HG03159 (cell line): ENCODE data around the gene ADSS1.

Experiments used
- ATAC-seq: cut with Tn5 transposase; IDR thresholded peaks from one replicate; pipeline ENCODE4 v1.9.1; 2021; ENCODE audit warnings: mild to moderate bottlenecking, moderate library complexity; ENCODE audit not compliant: unreplicated experiment

ADSS1 gene

GRCh38 chr14:104723651-104724406 is at the start of gene ADSS1:
Gene ADSS1 (plus strand): TSS chr14:104724229. CDS start chr14:104724271, 42 bp downstream.
- ATAC-seq: peak; percentile 49

GRCh38 chr14:104675447-104675846 is 48.6 kb upstream of the ADSS1 start:
- ATAC-seq: no peak

- ATAC-seq: no peak
Observed at GRCh38 chr14:104676130-104676693, 47.8 kb upstream of the ADSS1 start.

GRCh38 chr14:104676694-104677511 is 47.1 kb upstream of the ADSS1 start:
- no peak for ATAC-seq

GRCh38 chr14:104677512-104678332 is 46.3 kb upstream of the ADSS1 start:
- ATAC-seq: no peak

DNA sequence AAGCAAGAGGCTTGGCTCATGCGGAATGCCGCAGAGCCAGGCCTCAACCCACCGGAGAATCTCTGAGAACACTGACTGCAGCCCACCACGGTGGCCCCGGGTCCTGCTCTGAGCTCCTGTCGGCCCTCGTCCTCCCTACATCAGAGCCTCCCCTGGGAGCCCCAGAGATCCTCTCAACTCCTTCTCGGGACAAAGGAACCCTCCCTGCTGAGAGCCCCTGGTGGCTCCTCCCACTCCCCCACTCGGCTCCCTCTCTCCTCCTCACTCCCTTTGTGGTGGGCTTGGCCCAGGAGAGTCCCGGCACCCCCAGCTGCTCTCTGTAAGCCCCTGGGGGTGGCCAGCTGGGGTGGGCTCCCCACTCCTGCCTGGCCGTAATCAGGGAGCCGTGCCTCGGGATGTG is 45.7 kb upstream of the ADSS1 start:
- ATAC-seq: no peak

DNA sequence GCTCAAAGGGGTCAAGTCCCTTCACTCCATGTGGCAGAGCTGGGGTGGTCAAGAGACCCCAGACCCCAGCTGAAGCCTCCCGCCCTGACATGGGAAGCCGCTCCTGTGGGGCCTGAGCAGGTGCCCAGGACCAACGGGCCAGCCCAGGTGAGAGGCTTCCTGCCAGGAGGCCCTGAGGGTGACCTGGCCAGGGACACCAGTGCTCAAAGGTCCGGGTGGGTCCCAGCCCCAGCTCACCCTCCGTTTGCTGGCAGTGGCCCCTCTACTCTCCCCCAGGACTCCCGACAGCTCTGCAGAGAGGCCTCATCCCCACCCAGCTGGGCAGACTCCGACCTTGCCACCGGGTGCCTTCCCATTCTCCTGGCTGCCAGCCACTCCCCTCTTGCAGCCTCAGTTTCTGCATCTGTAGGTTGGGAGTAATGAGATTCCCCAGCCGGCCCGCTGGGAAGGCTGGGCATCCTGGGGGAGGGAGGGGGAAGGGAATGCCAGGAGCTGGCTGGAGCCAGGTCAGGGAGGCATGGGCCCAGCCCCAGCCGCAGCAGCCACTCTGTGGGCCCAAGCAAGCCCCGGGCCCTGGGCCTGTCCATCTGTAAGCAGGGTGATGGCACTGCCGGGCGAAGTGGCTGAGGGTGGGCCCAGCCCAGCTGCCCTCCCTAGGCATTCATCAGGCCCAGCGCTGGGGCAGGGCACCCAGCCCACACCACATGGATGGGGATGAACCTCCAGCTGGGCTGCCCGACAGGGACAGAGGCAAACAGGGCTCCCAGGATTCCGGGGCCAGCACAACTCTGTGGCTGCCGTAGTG is 44.9 kb upstream of the ADSS1 start:
- no peak for ATAC-seq

DNA sequence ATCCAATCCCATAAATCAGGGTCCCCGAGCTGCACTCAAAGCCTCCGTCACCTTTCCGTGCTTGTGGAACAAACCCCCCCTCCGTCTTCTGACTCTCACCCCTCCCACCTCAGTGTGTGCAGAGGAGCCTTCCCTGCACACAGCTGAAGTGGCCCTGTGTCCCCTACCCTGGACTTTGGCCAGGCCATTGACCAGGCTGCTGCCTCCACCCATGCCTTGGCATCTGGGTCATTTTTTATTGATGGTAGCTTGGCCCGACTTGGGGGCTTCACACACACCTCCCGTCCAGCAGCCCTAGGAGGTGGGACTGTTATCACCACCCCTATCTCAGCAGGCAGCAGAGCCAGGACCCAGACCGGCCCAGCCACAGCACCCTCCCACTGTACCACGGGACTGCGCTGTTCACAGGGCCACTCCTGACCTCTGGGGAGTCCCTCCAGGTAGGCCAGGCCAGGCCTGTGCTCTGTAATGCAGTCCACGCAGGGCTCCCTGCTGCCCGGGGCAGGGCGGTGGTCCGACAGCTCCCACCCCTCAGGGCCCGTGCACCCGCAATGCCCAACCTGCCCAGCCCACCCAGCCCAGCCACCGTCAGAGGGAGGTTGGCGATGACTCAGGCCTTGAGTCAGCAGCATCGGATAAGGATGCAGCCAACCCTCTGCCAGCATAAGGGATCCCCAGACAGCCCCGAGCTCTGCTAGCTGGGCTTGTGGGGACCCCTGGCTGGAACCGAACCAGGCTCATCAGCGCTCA is 43.8 kb upstream of the ADSS1 start:
- no peak for ATAC-seq

- ATAC-seq: peak; percentile 52
Observed at GRCh38 chr14:104680806-104681688, 43.0 kb upstream of the ADSS1 start.

GRCh38 chr14:104681689-104682074 is 42.3 kb upstream of the ADSS1 start:
- ATAC-seq: no peak

- no peak for ATAC-seq
Observed at GRCh38 chr14:104682107-104682593, 41.9 kb upstream of the ADSS1 start.

GRCh38 chr14:104683653-104684448 is 40.2 kb upstream of the ADSS1 start:
- no peak for ATAC-seq

DNA sequence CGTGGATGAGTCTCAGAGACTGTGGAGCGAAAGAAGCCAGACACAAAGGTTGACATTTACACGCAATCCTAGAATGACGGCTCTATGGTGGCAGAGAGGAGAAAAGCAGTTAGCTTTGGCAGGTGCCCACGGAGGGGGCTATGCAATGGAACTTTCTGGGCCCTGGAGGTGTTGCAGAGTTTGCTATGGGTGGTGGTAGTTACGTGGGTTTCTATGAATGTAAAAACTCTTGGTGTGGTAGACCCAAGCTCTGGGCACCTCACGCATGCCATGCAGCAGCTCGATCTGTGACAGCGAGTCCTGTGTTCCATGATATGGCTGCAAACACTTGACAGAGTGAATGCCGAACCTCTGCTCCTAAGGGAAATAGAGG is 39.6 kb upstream of the ADSS1 start:
- no peak for ATAC-seq

GRCh38 chr14:104685216-104685997 is 38.6 kb upstream of the ADSS1 start:
- no peak for ATAC-seq

DNA sequence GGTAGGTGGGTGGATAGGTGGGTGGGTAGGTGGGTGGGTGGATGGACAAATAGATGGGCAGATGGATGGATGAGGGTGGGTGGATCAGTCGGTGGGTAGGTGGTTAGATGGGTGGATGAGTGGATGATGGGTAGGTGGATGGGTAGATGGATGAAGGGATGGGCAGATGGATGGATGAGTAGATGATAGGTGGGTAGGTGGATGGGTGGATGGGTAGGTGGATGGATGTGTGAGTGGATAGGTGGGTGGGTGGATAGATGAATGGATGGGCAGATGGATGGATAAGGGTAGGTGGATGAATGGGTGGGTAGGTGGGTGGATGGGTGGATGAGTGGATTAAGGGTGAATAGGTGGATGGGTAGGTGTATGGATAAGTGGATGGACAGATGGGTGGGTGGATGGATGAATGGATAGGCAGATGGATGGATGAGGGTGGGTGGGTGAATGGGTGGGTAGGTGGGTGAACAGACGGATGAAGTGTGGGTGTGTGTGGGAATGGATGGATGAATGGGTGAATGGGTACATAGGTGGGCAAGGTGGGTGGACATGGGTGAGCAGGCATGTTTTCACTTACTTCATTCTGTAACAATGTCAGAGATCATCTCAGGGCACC is 37.9 kb upstream of the ADSS1 start:
- no peak for ATAC-seq
